CMK (cell line): Measurements from ENCODE around the gene GLP1R.

Source experiments
- DNase-seq: peaks from one replicate; pipeline ENCODE4 v3.0.0-alpha.2; 2010; ENCODE audit warnings: low read depth

Gene GLP1R

GRCh38 chr6:39044181-39044580, 4.4 kb upstream of the GLP1R start:
- no peak for DNase-seq

GRCh38 chr6:39047434-39048327, 900 bp upstream of the GLP1R start:
- no peak for DNase-seq

DNA sequence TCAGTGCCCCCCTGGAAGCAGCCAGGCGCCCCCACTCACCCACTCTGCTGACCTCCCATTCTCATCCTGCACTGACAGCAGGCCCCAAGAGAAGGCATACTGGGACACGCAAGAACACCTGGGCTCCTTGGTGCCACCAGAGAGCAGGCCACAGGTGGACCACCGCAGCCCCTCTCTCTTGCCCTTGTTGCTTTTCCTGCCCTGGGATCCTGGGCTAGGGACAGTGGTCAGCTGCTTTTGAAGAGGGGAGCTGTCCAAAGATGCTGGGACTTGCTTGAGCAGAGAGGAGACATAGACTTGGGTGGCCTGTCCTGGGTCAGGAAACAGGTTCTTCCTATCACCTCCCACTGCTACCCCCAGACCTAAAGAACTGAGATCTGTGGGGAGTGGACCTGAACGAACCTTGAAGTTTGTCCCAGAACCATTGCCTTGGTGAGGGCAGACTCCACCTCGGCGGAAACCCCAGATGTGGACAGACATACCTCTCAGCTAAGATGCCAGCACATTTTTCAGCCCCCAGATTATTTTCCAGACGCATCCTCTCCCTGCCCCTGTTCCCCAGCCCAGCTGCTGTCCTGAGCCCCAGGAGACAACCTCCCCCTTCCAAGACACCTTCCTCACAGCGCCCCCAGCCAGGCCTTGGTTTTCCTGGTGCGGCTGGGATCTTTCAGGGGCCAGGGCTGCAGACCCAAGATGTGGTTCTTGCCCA, 1.1 kb downstream of the GLP1R start:
- DNase-seq, result no peak

GRCh38 chr6:39050453-39051112, 2.0 kb downstream of the GLP1R start:
- DNase-seq, result no peak

DNA sequence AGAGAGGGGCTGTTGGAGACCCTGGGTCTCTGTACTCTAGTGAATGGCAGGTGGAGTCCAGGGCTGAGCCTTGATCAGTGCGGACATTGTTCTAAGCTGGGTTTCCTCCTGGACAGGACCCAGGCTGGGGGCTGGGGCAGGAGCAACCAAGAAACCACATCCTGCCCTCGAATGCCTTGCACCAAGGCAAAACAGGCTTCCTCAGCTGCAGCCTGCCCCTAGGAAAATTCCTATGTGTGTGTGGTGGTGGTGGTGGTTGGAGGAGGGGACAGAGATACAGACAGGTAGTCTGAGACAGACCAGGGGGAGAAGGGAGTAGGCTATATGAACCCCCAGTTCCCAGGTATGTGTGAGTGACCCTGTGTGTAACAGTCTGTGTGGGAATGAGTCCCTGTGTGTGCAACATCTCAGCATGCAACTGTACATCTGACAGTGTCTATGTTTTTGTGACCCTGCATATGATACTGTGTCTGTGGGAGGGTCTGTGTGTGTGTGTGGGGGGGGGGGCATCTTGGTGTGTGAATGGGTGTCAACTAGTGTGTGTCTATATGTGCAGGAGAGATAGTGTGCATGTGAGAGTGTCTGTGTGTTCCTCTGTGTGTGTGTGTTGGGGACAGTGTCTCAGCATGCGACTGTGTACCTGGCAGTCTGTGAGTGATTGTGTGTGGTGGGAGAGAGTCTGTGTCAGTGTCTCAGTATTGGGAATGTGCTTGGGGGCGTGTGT, 3.0 kb downstream of the GLP1R start:
- DNase-seq, result no peak

DNA sequence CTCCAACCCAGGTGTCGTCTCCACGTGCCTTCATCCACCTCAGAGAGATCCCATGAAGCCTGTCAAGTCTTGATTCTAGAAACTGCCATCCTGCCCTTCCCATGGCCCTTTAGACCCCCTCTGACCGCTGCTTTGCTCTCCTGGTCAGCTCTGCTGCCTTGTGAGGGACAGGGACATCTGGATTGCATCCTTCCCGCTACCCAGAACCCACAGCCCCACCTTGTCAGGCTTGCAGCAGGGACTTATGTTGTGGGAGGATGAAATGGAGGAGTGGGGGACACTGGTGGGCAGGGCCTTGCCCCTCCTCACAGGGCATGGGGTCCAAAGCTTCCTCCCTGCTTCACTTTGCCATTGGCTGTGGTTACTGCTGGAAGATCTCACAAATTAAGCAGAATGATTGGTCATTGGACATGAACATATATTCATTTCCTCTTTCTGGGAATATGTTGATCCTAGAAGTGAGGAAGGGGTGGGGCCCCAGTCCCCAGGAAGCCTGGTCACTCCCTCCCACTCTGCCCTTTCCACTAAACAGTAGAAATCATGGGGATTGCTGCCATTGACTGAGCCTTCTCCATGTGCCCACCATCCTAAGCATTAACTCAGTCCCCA, 4.5 kb downstream of the GLP1R start:
- no peak for DNase-seq

- DNase-seq, result no peak
Observed at GRCh38 chr6:39053854-39054576, 5.4 kb downstream of the GLP1R start.

DNA sequence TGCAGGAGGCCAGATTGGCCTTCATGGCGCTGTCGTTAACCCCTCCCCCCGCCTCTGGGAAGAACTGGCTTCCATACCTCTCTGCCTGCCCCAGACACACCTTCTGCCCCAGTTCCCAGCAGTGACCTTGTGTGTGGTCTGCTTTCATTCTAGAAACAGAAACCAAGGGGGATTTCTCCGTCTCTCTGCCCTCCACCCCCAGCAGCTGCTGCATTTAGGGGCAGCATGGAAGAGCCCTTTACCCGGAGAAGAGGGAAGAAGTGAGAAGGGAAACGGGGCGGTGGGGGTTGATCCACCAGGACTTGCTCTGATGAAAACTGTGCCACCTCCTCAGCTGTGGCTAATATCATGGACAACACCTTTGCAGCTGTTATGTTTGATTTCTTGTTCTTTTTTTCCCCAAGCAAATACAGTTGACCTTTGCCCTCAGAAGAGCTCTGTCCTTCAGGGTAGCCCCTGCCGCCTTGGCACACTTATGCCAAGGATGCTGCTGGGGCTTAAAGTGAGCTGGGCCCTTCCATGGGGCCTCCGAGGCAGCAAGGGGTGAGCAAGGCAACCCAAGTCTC, 6.1 kb downstream of the GLP1R start:
- DNase-seq, result no peak

- DNase-seq, result no peak
Observed at GRCh38 chr6:39055661-39056060, 7.1 kb downstream of the GLP1R start.

- DNase-seq, result no peak
Observed at GRCh38 chr6:39056191-39056590, 7.6 kb downstream of the GLP1R start.

- DNase-seq, result no peak
Observed at GRCh38 chr6:39056681-39057080, 8.1 kb downstream of the GLP1R start.

DNA sequence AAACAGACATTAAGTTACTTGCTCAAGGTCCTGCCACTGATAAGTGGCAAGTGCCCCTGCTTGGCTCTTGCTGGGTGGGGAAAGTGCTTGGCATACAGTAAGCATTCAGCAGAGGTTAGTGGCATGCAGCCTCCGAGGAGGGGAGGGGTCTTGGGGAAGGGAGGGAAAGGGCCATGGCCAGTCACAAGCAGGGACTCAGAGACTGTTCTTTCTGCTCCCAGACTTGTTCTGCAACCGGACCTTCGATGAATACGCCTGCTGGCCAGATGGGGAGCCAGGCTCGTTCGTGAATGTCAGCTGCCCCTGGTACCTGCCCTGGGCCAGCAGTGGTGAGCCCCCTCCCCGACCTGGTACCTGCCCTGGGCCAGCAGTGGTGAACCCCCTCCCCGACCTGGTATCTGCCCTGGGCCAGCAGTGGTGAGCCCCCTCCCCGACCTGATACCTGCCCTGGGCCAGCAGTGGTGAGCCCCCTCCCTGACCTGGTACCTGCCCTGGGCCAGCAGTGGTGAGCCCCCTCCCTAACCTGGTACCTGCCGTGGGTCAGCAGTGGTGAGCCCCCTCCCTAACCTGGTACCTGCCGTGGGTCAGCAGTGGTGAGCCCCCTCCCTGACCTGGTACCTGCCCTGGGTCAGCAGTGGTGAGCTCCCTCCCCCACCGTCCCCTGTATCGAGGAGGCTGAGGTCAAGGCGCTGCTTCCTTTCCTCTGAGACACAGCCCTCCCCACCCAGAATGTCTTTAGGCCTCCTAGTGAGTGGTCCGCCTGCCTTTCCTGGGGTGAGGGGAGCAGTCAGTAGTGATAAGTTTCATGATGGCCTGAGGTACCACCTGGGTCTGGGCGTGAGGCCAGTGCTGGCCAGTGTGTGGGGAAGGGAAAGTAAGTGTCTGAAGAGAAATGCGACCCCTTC, 8.9 kb downstream of the GLP1R start:
- no peak for DNase-seq

DNA sequence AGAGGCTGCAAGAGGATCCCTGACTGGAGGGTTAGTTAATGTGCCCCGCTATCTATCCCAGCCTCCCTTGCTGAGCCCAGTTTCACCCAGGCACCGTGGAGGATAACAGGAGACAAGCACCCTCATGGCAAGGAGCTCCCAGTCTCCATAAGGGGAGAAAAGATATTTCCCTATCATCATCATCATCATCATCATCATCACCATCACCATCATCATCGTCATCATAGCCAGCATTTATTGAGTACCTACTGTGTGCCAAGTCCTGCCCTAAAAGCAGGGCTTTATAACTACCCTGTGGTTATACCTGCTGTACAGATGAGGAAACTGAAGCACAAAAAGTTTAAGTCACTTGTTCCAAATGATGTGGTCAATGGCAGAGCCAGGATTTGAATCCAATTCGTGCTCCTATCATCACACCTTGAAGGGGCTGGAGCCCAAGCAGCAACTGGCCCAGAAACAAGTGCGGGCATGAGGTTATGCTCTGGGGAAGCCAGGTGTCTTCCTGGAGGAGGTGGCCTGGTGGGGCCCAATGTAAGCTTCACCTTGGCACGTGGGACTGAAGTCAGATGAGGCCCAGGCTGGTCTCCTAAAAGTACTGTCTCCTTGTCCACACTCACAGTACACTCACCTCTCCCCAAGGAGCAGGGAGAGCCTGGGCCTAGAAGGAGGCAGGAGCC, 10.0 kb downstream of the GLP1R start:
- DNase-seq, result no peak

- DNase-seq, result no peak
Observed at GRCh38 chr6:39059496-39060310, 11.1 kb downstream of the GLP1R start.

DNA sequence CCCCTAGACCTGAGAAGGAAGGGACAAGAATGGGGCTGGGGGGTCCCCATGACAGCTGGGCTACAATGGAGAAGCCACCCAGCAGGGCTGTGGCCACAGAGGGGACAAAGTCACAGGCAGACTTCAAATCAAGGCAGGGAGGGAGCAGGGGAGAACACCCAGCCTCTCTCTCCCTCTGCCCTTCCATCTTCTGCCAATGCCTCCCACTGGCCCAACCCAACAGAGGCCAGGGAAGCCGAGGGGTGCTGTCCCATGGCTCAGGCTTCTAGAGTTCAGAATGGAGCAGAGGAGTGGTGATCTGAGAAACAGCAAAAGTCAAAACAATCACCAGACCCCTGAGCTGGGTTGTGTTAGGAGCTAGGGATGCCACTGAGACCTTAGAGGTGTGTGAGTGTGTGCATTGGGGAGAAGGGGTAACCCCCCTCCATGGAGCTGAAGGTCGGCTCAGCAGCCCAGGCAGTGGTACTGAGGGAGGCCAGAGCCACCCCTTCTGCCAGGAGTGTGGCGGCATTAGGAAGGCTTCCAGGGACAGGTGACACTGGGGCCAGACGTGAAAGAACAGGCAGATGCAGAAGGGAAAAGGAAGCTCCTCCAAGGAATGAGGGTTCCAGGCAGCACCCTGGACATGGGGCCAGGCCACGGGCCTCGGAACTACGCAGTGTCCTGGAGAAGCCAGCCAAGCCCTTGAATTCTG, 12.0 kb downstream of the GLP1R start:
- DNase-seq, result no peak

- DNase-seq, result no peak
Observed at GRCh38 chr6:39061182-39061581, 12.6 kb downstream of the GLP1R start.

GRCh38 chr6:39061588-39061987, 13.0 kb downstream of the GLP1R start:
- no peak for DNase-seq
